Cerebellar cortex (tissue), 1 donor: Measurements from ENCODE around the gene URM1.

Experiments used
- DNase-seq: peaks from one replicate; pipeline ENCODE4 v3.0.0-alpha.2; 2015; ENCODE audit warnings: low spot score

URM1 gene

DNA sequence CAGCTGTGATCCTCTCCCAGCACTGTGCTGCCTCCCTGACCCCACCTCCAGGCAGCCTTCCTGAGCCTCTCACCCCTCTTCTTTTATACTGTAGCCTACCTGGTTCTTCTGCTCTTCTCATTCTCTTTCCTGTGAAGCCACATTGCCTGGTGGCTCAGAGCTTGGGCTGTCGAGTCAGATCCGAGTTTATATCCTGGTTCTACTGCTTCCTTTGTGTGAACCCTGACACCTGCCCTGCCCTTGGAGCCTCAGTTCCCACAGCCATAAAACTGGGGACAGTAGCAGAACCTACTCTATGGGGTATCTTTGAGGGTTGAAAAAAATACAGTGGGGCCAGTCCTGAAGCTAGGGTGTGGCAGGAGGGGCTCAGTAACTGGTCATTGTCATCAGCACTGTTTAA, 22.0 kb upstream of the URM1 start:
- no peak for DNase-seq

GRCh38 chr9:128349772-128350171, 21.4 kb upstream of the URM1 start:
- DNase-seq, result no peak

- DNase-seq, result no peak
Measured at GRCh38 chr9:128355451-128355850, 15.7 kb upstream of the URM1 start.

GRCh38 chr9:128358090-128358489, 13.1 kb upstream of the URM1 start:
- no peak for DNase-seq

- no peak for DNase-seq
Measured at GRCh38 chr9:128358861-128359260, 12.3 kb upstream of the URM1 start.

GRCh38 chr9:128360826-128361225, 10.3 kb upstream of the URM1 start:
- DNase-seq, result no peak

GRCh38 chr9:128361296-128361985, 9.7 kb upstream of the URM1 start:
- DNase-seq, result no peak

DNA sequence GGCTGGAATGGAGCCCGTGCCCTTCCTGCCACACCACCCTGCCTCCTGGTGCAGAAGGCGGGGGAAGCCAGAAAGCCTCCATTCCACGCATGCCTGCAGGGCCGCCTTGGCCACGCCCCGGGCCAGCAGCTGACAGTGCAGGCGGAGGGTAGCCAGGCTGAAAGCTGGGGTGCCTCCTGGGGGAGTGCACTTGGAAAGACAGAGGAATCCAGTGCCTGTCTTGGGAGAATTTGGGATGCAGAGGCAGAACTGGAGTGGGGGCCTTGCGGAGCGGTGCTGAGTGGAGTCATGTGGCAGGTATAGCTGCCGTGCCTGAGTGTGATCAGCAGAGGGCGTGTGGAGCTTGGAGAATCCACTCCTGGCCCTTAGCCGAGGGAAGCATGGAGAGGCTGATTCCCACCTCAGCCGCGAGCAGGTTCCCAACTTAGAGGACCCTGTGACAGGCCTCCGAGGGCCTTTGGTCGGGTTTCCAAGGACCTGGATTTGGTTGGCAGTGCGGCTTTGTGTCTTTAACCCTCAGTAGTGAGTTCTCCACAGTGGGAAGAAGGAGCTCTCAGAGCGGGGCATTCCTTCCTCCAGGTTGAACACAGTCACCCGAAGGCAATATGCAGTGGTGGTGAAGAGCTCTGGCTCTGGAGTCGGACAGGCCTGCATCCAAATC, 9.1 kb upstream of the URM1 start:
- DNase-seq, result peak; percentile 93

DNA sequence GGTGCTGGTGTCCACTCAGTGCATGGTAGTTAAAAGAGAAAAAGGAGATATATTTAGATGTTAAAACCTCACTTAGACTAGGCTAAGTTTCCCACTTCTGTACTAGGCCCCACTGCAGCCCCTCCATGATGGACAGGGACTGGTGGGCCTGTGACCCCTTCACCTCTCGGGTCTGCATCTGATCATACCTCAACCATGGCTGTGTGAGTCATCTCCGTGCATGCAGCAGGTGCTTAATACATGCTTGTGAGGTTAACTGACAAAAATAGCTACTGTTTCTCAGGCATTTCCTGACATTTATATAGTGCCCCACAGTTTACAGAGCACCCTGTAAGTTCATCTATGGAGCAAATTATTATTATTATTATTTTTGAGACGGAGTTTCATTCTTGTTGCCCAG, 8.4 kb upstream of the URM1 start:
- no peak for DNase-seq

- DNase-seq, result no peak
Measured at GRCh38 chr9:128365525-128365924, 5.6 kb upstream of the URM1 start.

- no peak for DNase-seq
Measured at GRCh38 chr9:128369024-128369706, 2.0 kb upstream of the URM1 start.

GRCh38 chr9:128370367-128370751, 815 bp upstream of the URM1 start:
- no peak for DNase-seq

GRCh38 chr9:128371630-128372117, 500 bp downstream of the URM1 start:
- no peak for DNase-seq

DNA sequence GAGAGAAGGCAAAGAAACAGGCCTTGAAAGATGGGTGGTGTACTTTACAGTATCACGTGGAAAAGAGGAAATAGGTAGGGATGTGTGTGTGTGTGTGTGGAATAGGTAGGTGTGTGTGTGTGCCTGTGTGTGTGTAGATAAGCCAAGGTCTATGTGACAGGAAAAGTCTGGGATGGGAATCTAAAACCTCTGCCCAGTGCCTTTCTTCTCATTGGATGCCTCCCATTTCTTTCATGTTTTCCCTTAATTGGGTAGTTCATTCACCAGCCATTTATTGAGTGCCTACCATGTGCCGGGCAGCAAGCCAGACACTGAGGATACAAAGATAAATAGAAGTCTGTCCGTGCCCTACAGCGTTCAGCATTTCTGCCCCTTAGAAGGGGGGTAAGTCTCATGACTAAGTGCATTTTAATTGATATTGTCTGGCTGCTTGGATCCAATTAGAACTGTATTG, 1.0 kb downstream of the URM1 start:
- DNase-seq, result no peak

GRCh38 chr9:128372784-128373183, 1.6 kb downstream of the URM1 start:
- no peak for DNase-seq

- DNase-seq, result no peak
Measured at GRCh38 chr9:128374221-128374675, 3.1 kb downstream of the URM1 start.

- DNase-seq, result no peak
Measured at GRCh38 chr9:128375865-128376264, 4.7 kb downstream of the URM1 start.

GRCh38 chr9:128382261-128382660, 11.1 kb downstream of the URM1 start:
- DNase-seq, result no peak

GRCh38 chr9:128383007-128383753, 12.0 kb downstream of the URM1 start:
- no peak for DNase-seq

DNA sequence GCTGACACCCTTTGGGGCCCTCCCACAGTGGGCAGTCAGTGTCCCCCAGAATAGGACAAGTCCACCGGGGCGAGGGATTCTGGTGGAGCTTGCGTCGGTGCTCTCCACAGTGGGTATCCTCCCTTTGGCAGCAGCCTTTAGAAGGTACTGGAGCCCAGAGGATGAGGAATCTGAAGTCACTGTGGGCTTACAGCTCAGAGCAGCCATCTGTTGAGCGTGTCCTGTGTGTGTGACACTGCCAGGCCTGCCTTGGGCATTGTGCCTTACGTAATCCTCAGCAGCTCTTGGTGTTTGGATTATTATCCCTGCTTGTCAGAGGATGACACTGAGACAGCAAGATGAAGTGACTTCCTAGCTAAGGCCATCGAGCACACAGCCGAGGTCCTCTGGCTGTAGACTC, 12.6 kb downstream of the URM1 start:
- peak; percentile 92 for DNase-seq

DNA sequence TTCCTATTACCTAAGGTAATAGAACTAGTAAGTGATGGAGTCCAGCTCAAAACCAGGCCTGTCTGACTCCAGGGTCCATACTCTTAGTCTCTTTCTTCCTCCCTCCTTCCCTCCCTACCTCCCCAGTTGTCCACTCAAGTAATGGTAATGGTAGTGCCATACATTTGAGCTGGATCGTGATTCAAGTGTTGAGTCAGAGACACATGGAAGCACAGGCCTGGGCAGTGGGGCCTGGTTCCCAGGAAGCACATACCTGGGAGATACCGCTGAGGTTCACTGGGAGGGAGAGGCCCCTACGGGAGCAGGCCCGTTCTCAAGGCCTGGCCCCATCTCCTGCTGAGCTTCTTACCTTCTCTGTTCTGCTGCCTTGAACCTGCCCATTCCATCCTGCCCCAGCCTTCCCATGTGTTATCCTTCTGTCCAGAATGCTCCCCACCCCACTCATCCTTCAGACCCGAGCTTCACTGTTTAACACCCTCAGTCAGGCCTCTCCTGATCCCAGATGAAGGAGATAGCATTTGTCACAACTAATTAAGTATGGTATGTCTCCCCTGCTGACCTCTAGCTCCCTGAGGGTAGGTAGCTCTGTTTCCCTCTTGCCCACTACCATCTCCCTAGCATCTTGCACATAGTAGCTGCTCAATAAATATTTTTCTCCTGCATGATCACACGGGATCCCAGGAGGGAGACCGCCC, 13.8 kb downstream of the URM1 start:
- no peak for DNase-seq
